IMR-90 (cell line): ENCODE data around the gene C16orf96. TPM values are rescaled to one million over a fixed set of nuclear protein-coding genes. Genes with fewer than 3 reads are reported as not detected.

ENCODE experiments used
- ATAC-seq: fragments of 200-7000 bp; cut with Tn5 transposase; 2 replicates; pipeline ENCODE4 v1.9.1; 2020; ENCODE audit warnings: low read depth, mild to moderate bottlenecking, moderate library complexity
- BruUV-seq: library from RNA; stranded (reverse); fragments of 400-500 nt; replicated peaks from 2 replicates; lab custom pipeline; 2021; lab: Mats Ljungman, UMichigan
- CTCF ChIA-PET: fragments of 300-600 bp; formaldehyde crosslinking; extraction: SDS; loops from one replicate; lab custom pipeline; 2021; ENCODE audit warnings: antibody characterized with exemption; lab: Yijun Ruan, JAX
- POLR2A ChIA-PET: fragments of 300-600 bp; sonication (Branson Sonifier 250); formaldehyde crosslinking; loops from one replicate; lab custom pipeline; 2022; ENCODE audit warnings: antibody characterized with exemption; ENCODE audit not compliant: unreplicated experiment; lab: Charles Lee
- DNase-seq: peaks from one replicate; pipeline ENCODE4 v3.0.0; 2013
- H2AFZ ChIP-seq: replicated peaks from 2 replicates; pipeline ENCODE3; 2013; ENCODE audit warnings: low read length, mild to moderate bottlenecking; ENCODE audit not compliant: poor library complexity
- H2AK5ac ChIP-seq: 2 replicates; pipeline ENCODE4 v1.6.1; 2013; ENCODE audit warnings: low read depth, low read length, inconsistent platforms
- H2AK9ac ChIP-seq: replicated peaks from 2 replicates; pipeline ENCODE3; 2013; ENCODE audit warnings: mild to moderate bottlenecking, low read depth, low read length, moderate library complexity; ENCODE audit not compliant: poor library complexity
- H2BK120ac ChIP-seq: 2 replicates; pipeline ENCODE4 v1.6.1; 2013; ENCODE audit warnings: low read depth, low read length, inconsistent platforms
- H2BK15ac ChIP-seq: 3 replicates; pipeline ENCODE4 v1.6.1; 2013; ENCODE audit warnings: low read depth, low read length, inconsistent platforms
- H2BK20ac ChIP-seq: 2 replicates; pipeline ENCODE4 v1.6.1; 2013; ENCODE audit warnings: low read depth, mild to moderate bottlenecking, inconsistent platforms, low read length, moderate library complexity
- H2BK5ac ChIP-seq: 2 replicates; pipeline ENCODE4 v1.6.1; 2013; ENCODE audit warnings: mild to moderate bottlenecking, low read depth, low read length, inconsistent platforms; ENCODE audit not compliant: poor library complexity, severe bottlenecking
- H3K14ac ChIP-seq: replicated peaks from 2 replicates; pipeline ENCODE4 v1.6.1; 2013; ENCODE audit warnings: low read depth, low read length, inconsistent platforms
- H3K18ac ChIP-seq: 2 replicates; pipeline ENCODE4 v1.6.1; 2013; ENCODE audit warnings: low read depth, low read length, control low read depth
- H3K23ac ChIP-seq: 2 replicates; pipeline ENCODE4 v1.6.1; 2013; ENCODE audit warnings: low read depth, low read length, inconsistent platforms
- H3K27ac ChIP-seq: 2 replicates; pipeline ENCODE4 v1.5.1; 2013; ENCODE audit warnings: mild to moderate bottlenecking, control low read depth, low read length; ENCODE audit not compliant: insufficient read depth
- H3K27me3 ChIP-seq: 2 replicates; pipeline ENCODE4 v1.6.1; 2013; ENCODE audit warnings: low read length; ENCODE audit not compliant: control insufficient read depth, insufficient read depth
- H3K36me3 ChIP-seq: 2 replicates; pipeline ENCODE4 v1.6.1; 2013; ENCODE audit warnings: low read length, mixed read lengths; ENCODE audit not compliant: control insufficient read depth, insufficient read depth
- H3K4ac ChIP-seq: 2 replicates; pipeline ENCODE4 v1.6.1; 2013; ENCODE audit warnings: low read depth, low read length, inconsistent platforms
- H3K4me1 ChIP-seq: 2 replicates; pipeline ENCODE4 v1.6.1; 2013; ENCODE audit warnings: low read length, mixed read lengths; ENCODE audit not compliant: control insufficient read depth, insufficient read depth
- H3K4me2 ChIP-seq: 2 replicates; pipeline ENCODE4 v1.6.1; 2013; ENCODE audit warnings: low read depth, mild to moderate bottlenecking, control low read depth, low read length, moderate library complexity
- H3K4me3 ChIP-seq: 2 replicates; pipeline ENCODE4 v1.5.1; 2013; ENCODE audit warnings: low read depth, mild to moderate bottlenecking, control low read depth, low read length, moderate library complexity; ENCODE audit not compliant: insufficient read depth
- H3K56ac ChIP-seq: 2 replicates; pipeline ENCODE4 v1.6.1; 2013; ENCODE audit warnings: low read length, inconsistent platforms; ENCODE audit not compliant: insufficient read depth; ENCODE audit errors: extremely low read depth
- H3K79me1 ChIP-seq, 2 experiments: 2 replicates each; pipeline ENCODE4 v1.6.1; 2013; ENCODE audit warnings: low read length in 2 of 2, inconsistent platforms in 1 of 2, low read depth in 1 of 2
- H3K9ac ChIP-seq: 2 replicates; pipeline ENCODE4 v1.6.1; 2013; ENCODE audit warnings: low read depth, low read length, control low read depth
- H3K9me1 ChIP-seq: 2 replicates; pipeline ENCODE4 v1.6.1; 2013; ENCODE audit warnings: low read length, inconsistent platforms; ENCODE audit not compliant: insufficient read depth
- H3K9me3 ChIP-seq: 2 replicates; pipeline ENCODE4 v1.6.1; 2013; ENCODE audit warnings: low read length; ENCODE audit not compliant: control insufficient read depth, insufficient read depth
- H4K20me1 ChIP-seq: 2 replicates; pipeline ENCODE4 v1.6.1; 2013; ENCODE audit warnings: low read length, inconsistent platforms; ENCODE audit not compliant: insufficient read depth
- H4K5ac ChIP-seq: 2 replicates; pipeline ENCODE4 v1.6.1; 2013; ENCODE audit warnings: mild to moderate bottlenecking, low read depth, low read length, control low read depth
- H4K8ac ChIP-seq, 2 experiments: 2 replicates each; pipeline ENCODE4 v1.6.1; 2013; ENCODE audit warnings: low read depth in 2 of 2, low read length in 2 of 2, control low read depth in 1 of 2, inconsistent platforms in 1 of 2
- H4K91ac ChIP-seq: 2 replicates; pipeline ENCODE4 v1.6.1; 2013; ENCODE audit warnings: low read depth, low read length, inconsistent platforms; ENCODE audit not compliant: insufficient read depth
- CTCF ChIP-seq: conservative IDR thresholded peaks from 2 replicates; pipeline ENCODE4 v1.5.1; 2012; ENCODE audit warnings: mild to moderate bottlenecking, low read depth, low read length, improper control_type of control experiment
- ELK1 ChIP-seq: fragments of 150-350 bp; IDR thresholded peaks from 2 replicates; pipeline ENCODE4 v1.6.1; 2016; ENCODE audit warnings: low read depth, mild to moderate bottlenecking, low read length, moderate library complexity, borderline replicate concordance
- FOS ChIP-seq: fragments of 150-350 bp; IDR thresholded peaks from 2 replicates; pipeline ENCODE4 v1.6.1; 2016; ENCODE audit warnings: low read depth, low read length
- MAZ ChIP-seq: IDR thresholded peaks from 2 replicates; pipeline ENCODE4 v1.6.1; 2012; ENCODE audit warnings: low read depth, mild to moderate bottlenecking, low read length, improper control_type of control experiment, moderate library complexity, borderline replicate concordance
- MXI1 ChIP-seq: IDR thresholded peaks from 2 replicates; pipeline ENCODE4 v1.6.1; 2012; ENCODE audit warnings: low read depth, mild to moderate bottlenecking, low read length, moderate library complexity, borderline replicate concordance
- NFE2L2 ChIP-seq: fragments of 150-350 bp; IDR thresholded peaks from 2 replicates; pipeline ENCODE4 v1.6.1; 2016; ENCODE audit warnings: low read depth, mild to moderate bottlenecking, low read length
- POLR2A ChIP-seq: IDR thresholded peaks from 2 replicates; pipeline ENCODE4 v1.6.1; 2012; ENCODE audit warnings: mild to moderate bottlenecking, low read depth, low read length
- RCOR1 ChIP-seq: IDR thresholded peaks from 2 replicates; pipeline ENCODE4 v1.6.1; 2012; ENCODE audit warnings: mild to moderate bottlenecking, low read length, improper control_type of control experiment; ENCODE audit not compliant: insufficient replicate concordance
- RFX5 ChIP-seq: IDR thresholded peaks from 2 replicates; pipeline ENCODE4 v1.8.0; 2012; ENCODE audit warnings: low read depth, mild to moderate bottlenecking, low read length, moderate library complexity
- SMC3 ChIP-seq: fragments of 150-350 bp; IDR thresholded peaks from 2 replicates; pipeline ENCODE4 v1.6.1; 2016; ENCODE audit warnings: low read depth, mild to moderate bottlenecking, antibody characterized with exemption, low read length, moderate library complexity
- USF2 ChIP-seq: fragments of 150-350 bp; IDR thresholded peaks from 2 replicates; pipeline ENCODE4 v1.6.1; 2017; ENCODE audit warnings: mild to moderate bottlenecking, antibody characterized with exemption, low read length, low read depth
- WGBS, 2 experiments: methylation state at CpG; one replicate each; pipeline versions ENCODE4 v1.1.5 to v1.1.7; 2013; ENCODE audit warnings: missing lambda C conversion rate in 2 of 2; ENCODE audit not compliant: insufficient read length in 1 of 2; ENCODE audit errors: extremely low coverage in 2 of 2; 5-methylcytosine and 5-hydroxymethylcytosine counted together
- dilution Hi-C: fragments of 300-500 bp; cut with HindIII; formaldehyde crosslinking; loops from one replicate; pipeline ENCODE4 v1.14.3; 2018; ENCODE audit warnings: low sequenced_read_pairs; ENCODE audit not compliant: unreplicated experiment
- in situ Hi-C: fragments of 300-500 bp; cut with MboI; formaldehyde crosslinking; loops from 3 replicates; pipeline ENCODE4 v1.14.3; 2019; ENCODE audit warnings: low sequenced_read_pairs, inconsistent platforms, mixed read lengths
- intact Hi-C: fragments of 100-400 bp; cut with micrococcal nuclease; formaldehyde crosslinking; loops from 2 replicates; pipeline ENCODE4 v1.10.0; 2022
- polyA plus RNA-seq, 3 experiments: library from polyadenylated mRNA; depleted of rRNA; stranded (reverse); fragments of >200 nt; gene quantifications; 2 replicates each; pipeline ENCODE4 v1.2.3, GENCODE V29; 2012; ENCODE audit warnings: low replicate concordance in 1 of 3
- total RNA-seq: library from RNA; depleted of rRNA; stranded (reverse); fragments of >200 nt; gene quantifications from 2 replicates; pipeline ENCODE4 v1.2.3, GENCODE V29; 2012

The C16orf96 gene
- total and polyA plus RNA-seq, 2 of the 4 experiments (the other 2 are of a cell fraction) = not detected

- H4K8ac ChIP-seq = no peak overlapping the region
- H3K56ac ChIP-seq = no peak overlapping the region
- dilution Hi-C loops (no loop called here), intact Hi-C loops (no loop called here), in situ Hi-C loops (no loop called here)
- H4K5ac ChIP-seq = no peak overlapping the region
- no peaks in the 10 kb centered on the region for H3K9me1 ChIP-seq
- no peak overlapping the region for H3K4me2 ChIP-seq
- POLR2A ChIA-PET = no interaction called here
- BruUV-seq = no TSS peak
- no peaks in the 10 kb centered on the region for H3K4me1 ChIP-seq
- DNase-seq (no peak), ATAC-seq (no peak)
- H2BK120ac ChIP-seq = no peak overlapping the region
- 75% methylated on average over 23 of the region's 38 CpGs; no CpG with 5 or more reads in 1 of the 2 experiments for WGBS, 2 experiments
- no peak overlapping the region for H3K23ac ChIP-seq
- no peak overlapping the region for H3K4ac ChIP-seq
- TF ChIP-seq CTCF (no peak), ELK1 (no peak), RCOR1 (no peak), MAZ (no peak), POLR2A (no peak), SMC3 (no peak), FOS (no peak), NFE2L2 (no peak), MXI1 (no peak), USF2 (no peak), RFX5 (no peak)
- H3K79me1 ChIP-seq = no peaks in the 10 kb centered on the region
- H2BK20ac ChIP-seq = no peak overlapping the region
- no peaks in the 10 kb centered on the region for H3K36me3 ChIP-seq
- no peaks in the 10 kb centered on the region for H4K20me1 ChIP-seq
- no peaks in the 10 kb centered on the region for H3K9me3 ChIP-seq
- H2AK9ac ChIP-seq = no peak overlapping the region
- H3K27ac ChIP-seq = no peak overlapping the region
- peaks cover 49% of the 10 kb centered on the region for H3K27me3 ChIP-seq
- no peak overlapping the region for H2AK5ac ChIP-seq
- H2BK15ac ChIP-seq = no peak overlapping the region
- no peak overlapping the region for H4K91ac ChIP-seq
- CTCF ChIA-PET = no interaction called here
- no peak overlapping the region for H3K9ac ChIP-seq
- no peak overlapping the region for H3K4me3 ChIP-seq
- H2BK5ac ChIP-seq = no peak overlapping the region
- H3K14ac ChIP-seq = no peak overlapping the region
- H3K18ac ChIP-seq = no peak overlapping the region
- H2AFZ ChIP-seq = no peak overlapping the region
Observed at GRCh38 chr16:4594433-4595410, 38.6 kb downstream of the C16orf96 start.
